ENCODE data around the gene MT1B. TPM values are rescaled to one million over a fixed set of nuclear protein-coding genes. Genes with fewer than 3 reads are reported as not detected.

MT1B gene
- total and polyA plus RNA-seq, 2 of the 4 experiments (the other 2 are of a cell fraction), result not detected

GRCh38 chr16:56640076-56640475 is 11.6 kb upstream of the MT1B start:
- ChIA-PET CTCF (no interaction called here), POLR2A (ENCODE audit: unreplicated experiment) (no interaction called here)
- H3K18ac ChIP-seq (ENCODE audit: low read depth, low read length), result no peak overlapping the region
- no peak overlapping the region for H2AK9ac ChIP-seq (replicated peaks; ENCODE audit: low read depth, low read length, poor library complexity)
- dilution Hi-C loops (cut with HindIII; ENCODE audit: low sequenced_read_pairs, unreplicated experiment), result no loop called here
- no peaks in the 10 kb centered on the region for H3K9me1 ChIP-seq (ENCODE audit: insufficient read depth, low read length)
- peaks cover 2% of the 10 kb centered on the region; the same call in 1 of the 2 replicates for H3K9me3 ChIP-seq (ENCODE audit: control insufficient read depth, insufficient read depth, low read length)
- no peak overlapping the region for H2AFZ ChIP-seq (replicated peaks; ENCODE audit: low read length, poor library complexity)
- no peak for DNase-seq
- no peak overlapping the region for H3K14ac ChIP-seq (replicated peaks; ENCODE audit: low read depth, low read length)
- H3K27me3 ChIP-seq (ENCODE audit: control insufficient read depth, insufficient read depth, low read length), result peaks cover 89% of the 10 kb centered on the region
- H2BK15ac ChIP-seq (ENCODE audit: low read depth, low read length), result no peak overlapping the region
- no peak overlapping the region for H2BK120ac ChIP-seq (ENCODE audit: low read depth, low read length)
- no peaks in the 10 kb centered on the region for H3K36me3 ChIP-seq (ENCODE audit: control insufficient read depth, insufficient read depth, low read length)
- H4K91ac ChIP-seq (ENCODE audit: insufficient read depth, low read depth, low read length), result no peak overlapping the region
- no peak overlapping the region for H2BK20ac ChIP-seq (ENCODE audit: low read depth, low read length)
- no peak overlapping the region for H3K23ac ChIP-seq (ENCODE audit: low read depth, low read length)
- TF ChIP-seq RFX5 (IDR thresholded peaks at IDR 0.05; ENCODE audit: low read depth, low read length) (no peak), CHD1 (IDR thresholded peaks at IDR 0.05; ENCODE audit: low read depth, low read length) (no peak), RCOR1 (IDR thresholded peaks at IDR 0.05; ENCODE audit: insufficient replicate concordance, low read length) (no peak), BHLHE40 (IDR thresholded peaks at IDR 0.05; ENCODE audit: low read depth, low read length) (no peak), MAZ (IDR thresholded peaks at IDR 0.05; ENCODE audit: borderline replicate concordance, low read depth, low read length) (no peak), CEBPB (IDR thresholded peaks at IDR 0.05; ENCODE audit: low read depth, low read length) (no peak), MAFK (IDR thresholded peaks at IDR 0.05; ENCODE audit: low read depth, low read length) (no peak), NFE2L2 (IDR thresholded peaks at IDR 0.05; ENCODE audit: low read depth, low read length) (no peak), POLR2A (IDR thresholded peaks at IDR 0.05; ENCODE audit: low read depth, low read length) (no peak), SMC3 (IDR thresholded peaks at IDR 0.05; ENCODE audit: low read depth, low read length) (no peak), MXI1 (IDR thresholded peaks at IDR 0.05; ENCODE audit: borderline replicate concordance, low read depth, low read length) (no peak)
- TF ChIP-seq, protein P1, sequence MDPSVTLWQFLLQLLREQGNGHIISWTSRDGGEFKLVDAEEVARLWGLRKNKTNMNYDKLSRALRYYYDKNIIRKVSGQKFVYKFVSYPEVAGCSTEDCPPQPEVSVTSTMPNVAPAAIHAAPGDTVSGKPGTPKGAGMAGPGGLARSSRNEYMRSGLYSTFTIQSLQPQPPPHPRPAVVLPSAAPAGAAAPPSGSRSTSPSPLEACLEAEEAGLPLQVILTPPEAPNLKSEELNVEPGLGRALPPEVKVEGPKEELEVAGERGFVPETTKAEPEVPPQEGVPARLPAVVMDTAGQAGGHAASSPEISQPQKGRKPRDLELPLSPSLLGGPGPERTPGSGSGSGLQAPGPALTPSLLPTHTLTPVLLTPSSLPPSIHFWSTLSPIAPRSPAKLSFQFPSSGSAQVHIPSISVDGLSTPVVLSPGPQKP (IDR thresholded peaks at IDR 0.05; ENCODE audit: borderline replicate concordance, low read depth, low read length), result no peak
- TF ChIP-seq, protein P2, sequence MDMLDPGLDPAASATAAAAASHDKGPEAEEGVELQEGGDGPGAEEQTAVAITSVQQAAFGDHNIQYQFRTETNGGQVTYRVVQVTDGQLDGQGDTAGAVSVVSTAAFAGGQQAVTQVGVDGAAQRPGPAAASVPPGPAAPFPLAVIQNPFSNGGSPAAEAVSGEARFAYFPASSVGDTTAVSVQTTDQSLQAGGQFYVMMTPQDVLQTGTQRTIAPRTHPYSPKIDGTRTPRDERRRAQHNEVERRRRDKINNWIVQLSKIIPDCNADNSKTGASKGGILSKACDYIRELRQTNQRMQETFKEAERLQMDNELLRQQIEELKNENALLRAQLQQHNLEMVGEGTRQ (IDR thresholded peaks at IDR 0.05; ENCODE audit: low read depth, low read length), result no peak
- WGBS, 2 experiments (ENCODE audit: extremely low coverage in 2 of 2, insufficient read length in 1 of 2), result no CpG with 5 or more reads among the region's 1 CpG
- H3K4me1 ChIP-seq (ENCODE audit: control insufficient read depth, insufficient read depth, low read length), result no peaks in the 10 kb centered on the region; the same call in 1 of the 2 replicates
- no peak overlapping the region for H4K5ac ChIP-seq (ENCODE audit: low read depth, low read length)
- H3K4me2 ChIP-seq (ENCODE audit: low read depth, low read length), result no peak overlapping the region
- H2BK5ac ChIP-seq (ENCODE audit: low read depth, low read length, poor library complexity, severe bottlenecking), result no peak overlapping the region
- BruUV-seq (replicated peaks), result no TSS peak
- no peak overlapping the region for H4K8ac ChIP-seq (ENCODE audit: low read depth in 2 of 2, low read length in 2 of 2)
- in situ Hi-C loops (cut with MboI; ENCODE audit: low sequenced_read_pairs), result no loop called here
- H3K79me1 ChIP-seq (ENCODE audit: low read depth in 1 of 2, low read length in 2 of 2), result no peaks in the 10 kb centered on the region
- H3K9ac ChIP-seq (ENCODE audit: low read depth, low read length), result no peak overlapping the region
- no peak for ATAC-seq (ENCODE audit: low read depth)
- no peak overlapping the region for H3K56ac ChIP-seq (ENCODE audit: extremely low read depth, insufficient read depth, low read length)
- no peak overlapping the region for H3K4me3 ChIP-seq (ENCODE audit: insufficient read depth, low read depth, low read length)
- H2AK5ac ChIP-seq (ENCODE audit: low read depth, low read length), result no peak overlapping the region
- intact Hi-C loops (cut with micrococcal nuclease), result no loop called here
- H3K27ac ChIP-seq (ENCODE audit: insufficient read depth, low read length), result no peak overlapping the region
- no peaks in the 10 kb centered on the region for H4K20me1 ChIP-seq (ENCODE audit: insufficient read depth, low read length)
- no peak overlapping the region for H3K4ac ChIP-seq (ENCODE audit: low read depth, low read length)

Data from IMR-90 (cell line).